OCI-M2 (cell line): Measurements from ENCODE around the gene REV3L.
"Not testable (repeated sequence)": the region's sequence is repeated elsewhere in the genome, so short reads cannot be mapped to it uniquely, and the experiment has no call there.

Source experiments
- DNase-seq: peaks from one replicate; lab custom pipeline; 2025; ENCODE audit not compliant: unreplicated experiment; lab: John Stamatoyannopoulos, UW

REV3L gene

GRCh38 chr6:111306104-111306888 is 176.7 kb downstream of the REV3L start:
- no peak for DNase-seq

GRCh38 chr6:111301946-111302345 is 181.1 kb downstream of the REV3L start:
- no peak for DNase-seq

GRCh38 chr6:111300938-111301800 is 181.8 kb downstream of the REV3L start:
- not testable (repeated sequence) for DNase-seq

GRCh38 chr6:111297776-111298175 is 185.2 kb downstream of the REV3L start:
- DNase-seq: no peak

GRCh38 chr6:111294374-111294967 is 188.5 kb downstream of the REV3L start:
- DNase-seq: no peak

GRCh38 chr6:111291336-111292259 is 191.4 kb downstream of the REV3L start:
- no peak for DNase-seq

- DNase-seq: not testable (repeated sequence)
Measured at GRCh38 chr6:111290689-111291335, 192.2 kb downstream of the REV3L start.

- DNase-seq: not testable (repeated sequence)
Measured at GRCh38 chr6:111284356-111284755, 198.7 kb downstream of the REV3L start.

- no peak for DNase-seq
Measured at GRCh38 chr6:111283707-111284106, 199.3 kb downstream of the REV3L start.

- DNase-seq: no peak
Measured at GRCh38 chr6:111282515-111282914, 200.5 kb downstream of the REV3L start.

- DNase-seq: no peak
Measured at GRCh38 chr6:111280445-111280955, 202.5 kb downstream of the REV3L start.

GRCh38 chr6:111278731-111279130 is 204.3 kb downstream of the REV3L start:
- no peak for DNase-seq

GRCh38 chr6:111277819-111278218 is 205.2 kb downstream of the REV3L start:
- no peak for DNase-seq

GRCh38 chr6:111276736-111277135 is 206.3 kb downstream of the REV3L start:
- DNase-seq: no peak

- no peak for DNase-seq
Measured at GRCh38 chr6:111276335-111276734, 206.7 kb downstream of the REV3L start.

GRCh38 chr6:111274593-111275217 is 208.3 kb downstream of the REV3L start:
- no peak for DNase-seq

GRCh38 chr6:111270121-111270520 is 212.9 kb downstream of the REV3L start:
- no peak for DNase-seq

GRCh38 chr6:111269401-111269970 is 213.5 kb downstream of the REV3L start:
- no peak for DNase-seq

- no peak for DNase-seq
Measured at GRCh38 chr6:111267764-111268333, 215.2 kb downstream of the REV3L start.
